CD4-positive, alpha-beta T cell treated with Interleukin-15 for 4 hours (primary cell): ENCODE measurements around the gene BIN1.

ENCODE experiments used
- DNase-seq: peaks from one replicate; pipeline ENCODE4 v3.0.0-alpha.2; 2020; ENCODE audit warnings: low spot score

The BIN1 gene

DNA sequence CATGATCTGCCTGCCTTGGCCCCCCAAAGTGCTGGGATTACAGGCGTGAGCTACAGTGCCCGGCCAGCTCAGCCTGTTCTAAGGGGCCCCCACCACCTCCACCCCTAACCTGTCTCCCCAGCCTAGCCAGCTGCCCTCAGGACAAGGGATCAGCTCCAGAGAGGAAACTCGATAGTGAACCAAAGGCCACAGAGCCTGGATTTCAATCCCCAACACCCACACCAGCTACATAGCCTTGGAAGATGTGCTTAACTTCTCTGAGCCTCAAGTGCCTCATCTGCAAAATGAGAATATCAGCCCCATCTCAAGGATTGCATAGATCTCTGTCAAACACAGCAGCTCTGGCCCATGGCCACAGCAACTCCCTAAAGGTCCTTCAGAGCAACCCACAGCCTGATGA, 32.0 kb downstream of the BIN1 start:
- no peak for DNase-seq

GRCh38 chr2:127074358-127074757, 32.6 kb downstream of the BIN1 start:
- DNase-seq, result no peak

DNA sequence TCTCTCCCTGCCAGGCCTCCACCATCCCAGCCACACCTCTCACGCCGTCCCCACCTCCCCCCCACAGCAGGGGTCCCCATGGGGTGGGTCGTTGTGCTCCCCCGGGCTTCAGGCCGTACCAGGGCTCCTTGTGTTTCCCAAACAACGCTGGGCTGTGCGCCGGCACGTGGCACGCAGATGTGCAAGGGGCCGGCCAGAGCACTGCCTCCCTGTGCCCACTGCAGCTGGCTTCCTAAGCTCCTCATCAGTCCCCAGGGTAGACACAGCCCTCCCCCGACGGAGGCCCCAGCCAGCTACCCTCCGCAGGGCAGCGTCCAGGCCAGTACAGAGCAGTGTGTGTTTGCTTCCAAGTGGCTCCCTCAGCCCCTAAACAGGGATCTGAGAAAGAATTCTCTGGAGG, 34.0 kb downstream of the BIN1 start:
- DNase-seq, result no peak

- no peak for DNase-seq
Measured at GRCh38 chr2:127072396-127072795, 34.6 kb downstream of the BIN1 start.

GRCh38 chr2:127071901-127072328, 35.0 kb downstream of the BIN1 start:
- DNase-seq, result no peak

- DNase-seq, result no peak
Measured at GRCh38 chr2:127070221-127070620, 36.7 kb downstream of the BIN1 start.

GRCh38 chr2:127069536-127069935, 37.4 kb downstream of the BIN1 start:
- DNase-seq, result no peak

- DNase-seq, result no peak
Measured at GRCh38 chr2:127069003-127069402, 38.0 kb downstream of the BIN1 start.

DNA sequence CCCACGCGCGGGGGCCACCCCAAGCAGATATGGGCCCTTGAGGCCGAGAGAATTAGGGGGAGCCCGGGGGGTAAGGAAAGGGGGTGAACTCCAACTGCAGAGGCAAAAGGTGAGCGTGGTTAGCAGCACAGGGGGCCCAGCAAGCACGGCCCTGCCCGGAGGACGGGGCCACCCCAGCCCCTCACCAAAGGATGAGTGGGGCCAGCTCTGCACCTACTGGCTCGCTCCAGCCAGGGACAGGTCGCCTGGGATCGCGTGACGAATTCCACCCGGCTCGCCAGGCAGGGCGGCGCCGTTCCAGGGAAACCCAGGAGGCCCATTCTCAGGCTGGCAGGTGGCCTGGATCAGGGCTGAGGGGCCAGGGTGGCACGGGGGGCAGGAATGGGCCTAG, 38.6 kb downstream of the BIN1 start:
- DNase-seq, result no peak

DNA sequence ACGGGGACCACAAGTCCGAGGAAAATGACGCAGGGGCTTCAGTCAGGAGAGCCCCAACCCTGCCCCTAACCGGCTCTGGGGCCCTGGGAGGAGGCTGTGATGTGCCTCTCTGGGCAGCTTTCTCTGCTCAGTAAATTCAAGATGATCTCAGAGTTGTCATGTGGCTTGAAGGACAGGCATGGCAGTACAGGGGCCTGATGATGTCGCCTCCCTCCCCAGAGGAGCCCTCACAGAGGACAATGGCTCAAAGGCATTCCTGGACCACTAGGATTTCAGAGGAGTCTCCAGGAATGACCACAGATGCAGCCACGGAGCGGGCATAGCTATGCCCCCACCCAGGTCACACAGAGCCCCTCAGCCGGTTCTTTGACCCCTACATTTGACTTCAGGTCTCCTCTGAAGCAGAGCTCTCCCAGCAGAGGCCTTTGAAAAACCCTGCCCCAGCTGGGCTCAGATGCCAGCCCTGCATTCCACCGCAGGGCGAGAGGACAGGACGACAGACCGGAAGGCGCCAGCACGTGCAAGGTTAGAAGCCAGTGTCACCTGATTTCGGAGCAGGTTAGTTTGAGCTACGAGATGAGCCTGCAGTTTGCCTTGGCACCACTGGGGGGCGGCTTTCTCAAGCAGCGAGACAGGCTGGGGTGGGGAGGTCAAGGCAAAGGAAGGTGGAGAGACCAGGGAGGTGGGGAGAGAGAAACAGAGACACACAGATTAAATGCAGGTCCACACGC, 39.2 kb downstream of the BIN1 start:
- peak; percentile 77 for DNase-seq

- no peak for DNase-seq
Measured at GRCh38 chr2:127066942-127067341, 40.0 kb downstream of the BIN1 start.

DNA sequence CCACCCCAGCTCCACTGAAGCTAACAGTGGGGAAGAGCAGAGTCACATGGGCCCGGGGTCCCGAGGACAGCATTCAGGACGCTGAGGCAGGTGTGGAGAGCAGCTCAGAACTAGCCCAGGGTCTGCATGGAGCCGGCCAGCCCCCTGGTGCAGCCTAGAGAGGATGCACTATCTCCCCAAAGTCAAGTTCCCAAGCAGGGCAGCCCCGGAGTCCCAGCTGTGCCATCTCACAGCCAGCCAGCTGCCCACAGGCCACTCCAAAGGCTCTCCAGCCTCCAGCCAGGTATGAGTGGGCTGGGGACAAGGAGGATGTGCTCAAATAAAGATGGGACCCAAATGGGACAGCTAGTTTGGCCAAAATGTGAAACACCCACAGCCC, 41.0 kb downstream of the BIN1 start:
- no peak for DNase-seq

DNA sequence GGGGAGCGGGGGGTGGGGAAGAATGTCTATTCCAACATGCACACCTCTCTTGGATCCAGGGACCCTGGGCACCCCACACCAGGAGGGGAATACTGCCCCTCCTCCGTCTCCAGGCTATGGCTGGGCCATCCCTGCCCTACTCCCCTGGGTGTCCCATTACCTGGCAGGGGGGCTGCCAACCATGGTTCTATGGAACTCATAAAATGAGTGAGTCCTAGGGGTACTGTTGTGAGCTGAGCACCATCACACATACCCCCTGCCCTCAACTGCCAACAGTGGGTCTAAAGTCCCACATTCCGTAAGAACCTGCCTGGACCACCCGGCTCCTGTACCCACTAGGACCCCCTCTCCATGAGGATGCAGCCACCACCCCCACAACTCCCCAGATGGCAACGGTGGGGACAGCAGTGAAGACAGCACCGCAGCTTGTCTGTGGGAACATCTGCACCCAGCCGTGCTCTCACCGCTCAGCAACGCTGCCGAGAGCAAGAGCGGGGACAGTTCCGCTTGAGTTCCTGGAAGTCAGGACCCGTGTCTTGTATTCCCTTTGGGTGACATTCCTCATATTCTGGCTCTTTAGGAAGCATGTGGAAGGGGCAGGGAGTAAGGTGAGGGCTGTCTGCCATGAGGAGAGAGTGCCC, 41.5 kb downstream of the BIN1 start:
- no peak for DNase-seq

DNA sequence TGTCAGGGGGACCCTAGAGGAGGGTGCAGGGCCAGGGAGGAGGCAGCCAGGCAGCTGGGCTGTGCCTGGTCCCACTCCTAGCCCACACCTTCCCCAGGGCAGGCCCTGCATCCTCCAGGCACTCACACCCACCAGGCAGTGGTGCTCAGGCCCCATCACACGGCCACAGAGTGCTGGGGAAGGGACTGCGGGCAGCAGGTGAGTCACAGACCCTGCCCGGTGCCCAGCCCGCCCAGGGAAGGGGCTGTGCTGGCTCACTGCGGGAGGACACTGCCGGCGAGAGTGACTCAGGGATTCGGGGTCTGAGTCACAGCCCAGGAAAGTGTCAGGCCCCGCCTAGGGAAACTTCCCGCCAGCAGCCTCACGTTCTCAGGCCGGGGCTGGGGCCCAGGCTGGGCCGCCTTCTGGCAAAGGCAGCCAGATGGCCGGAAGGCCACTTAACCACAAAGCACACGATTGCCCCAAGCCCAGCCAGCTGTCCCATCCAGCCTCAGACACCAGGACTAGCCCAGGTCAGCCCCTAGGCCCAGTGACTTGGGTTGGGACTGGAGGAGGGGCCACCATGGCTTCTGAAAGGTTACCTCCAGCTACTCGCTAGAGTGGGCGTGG, 42.2 kb downstream of the BIN1 start:
- peak; percentile 81 for DNase-seq

DNA sequence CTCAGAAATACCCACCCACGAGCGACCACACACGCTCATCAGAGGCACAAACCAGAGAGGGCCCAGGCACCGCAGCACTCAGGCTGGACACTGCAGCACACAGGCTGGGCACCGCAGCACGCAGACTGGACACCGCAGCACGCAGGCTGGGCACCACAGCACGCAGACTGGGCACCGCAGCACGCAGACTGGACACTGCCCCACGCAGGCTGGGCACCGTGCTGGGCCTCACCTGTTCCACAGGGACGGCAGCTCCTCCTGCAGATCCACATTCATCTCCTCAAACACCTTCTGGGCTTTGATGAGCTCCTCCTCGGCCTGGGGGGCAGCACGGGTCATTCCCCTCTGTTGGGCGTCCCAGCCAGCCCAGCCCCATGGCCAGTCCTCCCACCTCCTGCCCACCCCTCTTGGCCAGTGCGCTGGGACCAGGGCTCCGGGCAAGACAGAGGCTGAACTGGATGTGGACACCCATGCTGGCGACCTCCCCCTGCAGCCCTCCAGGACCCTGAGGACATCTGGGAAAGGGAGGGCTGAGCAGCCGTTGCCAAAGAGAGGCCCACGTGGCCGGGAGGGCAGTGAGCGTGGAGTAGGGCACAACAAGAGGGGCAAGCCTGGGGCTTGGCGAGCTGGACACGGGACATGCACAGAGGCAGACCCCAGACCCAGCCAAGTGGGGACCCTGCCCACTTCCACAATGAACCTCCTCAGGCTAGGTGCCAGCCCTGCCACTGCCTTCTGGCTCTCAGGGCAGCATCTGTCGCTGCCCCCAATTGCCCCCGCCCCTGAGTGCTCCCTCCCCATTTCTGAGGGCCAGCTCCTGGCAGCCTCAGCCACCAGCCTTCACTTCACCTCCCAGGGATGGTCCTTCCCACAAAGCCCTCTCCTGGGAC, 43.0 kb downstream of the BIN1 start:
- DNase-seq, result no peak

DNA sequence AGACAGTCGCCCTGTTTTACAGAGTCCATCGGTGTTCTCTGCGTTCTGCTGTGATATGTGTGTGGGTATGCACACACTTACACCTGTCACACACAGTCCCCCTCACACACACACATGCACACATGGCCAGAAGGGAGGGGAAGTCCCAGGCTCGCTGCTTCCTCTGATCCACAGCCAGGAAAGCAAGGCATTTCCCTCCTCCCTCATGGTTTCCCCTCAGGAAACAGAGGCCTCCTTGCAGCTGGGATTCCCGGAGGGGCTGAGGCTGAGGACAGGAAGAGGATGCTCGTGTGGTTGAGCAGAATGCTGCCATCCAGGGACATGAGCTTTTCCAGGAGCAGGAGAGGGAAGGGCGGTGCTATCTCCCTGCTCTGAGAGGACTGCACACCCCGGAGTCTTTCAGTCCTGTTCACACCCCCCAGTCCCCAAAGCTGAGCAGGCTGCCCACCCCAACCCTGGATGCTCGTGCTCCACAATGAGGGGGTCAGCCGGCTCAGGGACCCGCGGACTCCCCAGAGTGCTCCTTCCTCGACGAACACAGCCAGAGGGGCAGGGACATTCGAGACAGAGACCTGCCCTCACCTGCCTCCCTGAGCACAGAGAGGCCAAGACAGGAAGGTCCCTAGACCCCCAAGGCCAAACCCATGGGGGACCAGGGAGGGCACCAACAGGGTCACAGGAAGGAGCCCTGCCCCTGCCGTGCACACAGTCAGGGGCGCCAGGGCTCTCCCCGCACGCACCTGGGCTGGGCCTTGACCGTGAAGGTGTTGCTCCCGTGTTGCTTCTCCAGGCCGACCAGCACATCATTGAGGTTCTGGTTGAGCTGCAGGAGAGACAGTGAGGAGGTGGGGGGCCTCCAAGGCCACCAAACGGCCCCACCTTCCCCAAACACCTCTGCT, 45.3 kb downstream of the BIN1 start:
- DNase-seq, result no peak

DNA sequence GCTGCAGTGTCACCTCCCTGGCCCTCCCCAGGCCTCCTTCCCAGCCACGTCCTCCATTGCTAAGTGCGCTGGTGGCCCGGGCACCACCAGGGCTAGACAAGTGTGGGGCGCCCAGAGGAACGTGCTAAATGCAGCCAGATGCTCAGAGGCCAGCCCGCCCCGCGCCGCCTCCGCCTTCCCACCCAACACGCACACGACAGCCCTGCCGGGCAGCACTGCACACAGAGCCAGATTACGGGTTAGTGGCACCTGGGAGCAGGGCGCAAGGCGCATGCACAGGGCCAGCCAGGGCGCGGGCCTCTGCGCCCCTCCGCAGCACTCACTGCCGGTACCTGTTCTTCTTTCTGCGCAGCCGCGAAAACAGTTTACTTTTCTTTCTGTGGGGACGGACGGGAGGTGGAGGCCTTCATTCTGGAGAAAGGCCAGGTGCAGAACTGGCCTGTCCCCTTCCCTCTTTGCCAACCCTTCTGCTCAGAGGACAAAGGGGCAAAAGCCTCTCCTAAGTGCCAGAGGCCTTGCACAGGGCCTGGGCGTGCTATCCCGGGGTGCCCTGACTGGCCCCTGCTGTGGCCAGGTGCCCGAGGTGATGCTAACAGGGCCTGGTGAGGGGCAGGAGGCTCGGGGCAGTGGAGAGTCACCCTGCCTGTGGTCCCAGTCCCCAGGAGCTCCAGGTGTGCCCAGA, 46.5 kb downstream of the BIN1 start:
- DNase-seq, result no peak

DNA sequence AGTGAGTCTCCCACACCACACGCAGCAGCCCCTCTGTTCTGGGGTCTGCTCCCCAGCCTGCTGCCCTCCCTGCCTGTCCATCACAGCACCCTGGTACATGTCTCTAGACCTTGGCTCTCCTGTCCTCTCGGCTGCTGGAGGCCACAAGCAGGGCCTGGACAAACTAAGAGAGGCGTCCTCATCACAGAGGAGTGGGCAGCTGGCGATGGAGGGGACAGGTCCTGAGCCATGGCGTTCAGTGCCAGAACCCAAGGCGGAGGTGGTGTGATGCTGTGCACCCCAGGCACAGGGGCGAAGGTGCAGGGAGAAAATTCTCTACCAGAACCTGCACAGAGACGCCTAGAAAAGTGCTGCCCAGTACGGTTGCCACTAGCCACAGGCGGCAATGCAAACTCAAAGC, 47.4 kb downstream of the BIN1 start:
- no peak for DNase-seq

GRCh38 chr2:127058954-127059252, 48.1 kb downstream of the BIN1 start:
- no peak for DNase-seq

DNA sequence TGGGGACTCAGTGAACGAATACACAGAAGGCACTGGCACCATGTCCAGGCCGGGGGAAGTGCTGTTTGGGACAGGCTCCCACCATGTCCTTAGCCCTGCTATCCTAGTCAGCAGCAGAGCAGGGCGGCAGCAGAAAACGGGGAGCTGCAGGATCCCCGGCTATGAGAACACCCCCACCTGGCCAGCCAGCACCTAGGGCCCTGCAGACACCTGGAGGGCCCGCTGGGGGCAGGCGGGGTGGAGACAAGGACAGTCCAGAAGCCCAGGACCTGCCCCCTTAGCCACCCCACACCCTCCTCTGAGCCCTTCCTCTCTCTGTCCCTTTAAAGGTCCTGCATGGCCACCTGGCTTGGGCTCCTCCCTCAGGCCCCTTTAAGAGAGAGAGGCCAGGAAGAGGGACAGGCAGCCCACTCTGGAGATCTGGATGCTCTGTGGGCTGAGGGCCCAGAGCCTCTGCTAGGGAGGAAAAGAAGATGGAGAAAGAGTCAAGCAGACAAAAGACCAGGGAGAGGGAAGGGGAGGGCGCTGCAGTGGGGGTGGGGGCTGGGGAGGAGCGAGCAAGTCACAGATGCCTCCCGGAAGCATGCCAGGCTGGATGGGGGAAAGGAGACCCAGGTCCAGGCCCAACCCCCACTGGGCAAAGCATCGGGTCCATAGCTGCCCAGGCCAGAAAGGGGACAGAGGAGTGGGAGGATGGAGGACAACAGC, 48.6 kb downstream of the BIN1 start:
- DNase-seq, result no peak
